ENCODE results near the gene ITGAX.

The ITGAX gene

GRCh38 chr16:31373235-31373634 is 18.3 kb downstream of the ITGAX start:
- no peak for DNase-seq (ENCODE audit: low spot score)

GRCh38 chr16:31375231-31375630 is 20.3 kb downstream of the ITGAX start:
- DNase-seq (ENCODE audit: low spot score), result no peak

- DNase-seq (ENCODE audit: low spot score), result no peak
Measured at GRCh38 chr16:31376705-31377104, 21.7 kb downstream of the ITGAX start.

GRCh38 chr16:31377210-31377903 is 22.4 kb downstream of the ITGAX start:
- DNase-seq (ENCODE audit: low spot score), result no peak

GRCh38 chr16:31380201-31380600 is 25.2 kb downstream of the ITGAX start:
- DNase-seq (ENCODE audit: low spot score), result no peak

- DNase-seq (ENCODE audit: low spot score), result peak; percentile 71
Measured at GRCh38 chr16:31382485-31383161, 27.6 kb downstream of the ITGAX start.

GRCh38 chr16:31385680-31386079 is 30.7 kb downstream of the ITGAX start:
- no peak for DNase-seq (ENCODE audit: low spot score)

- DNase-seq (ENCODE audit: low spot score), result peak; percentile 94
Measured at GRCh38 chr16:31386157-31386984, 31.4 kb downstream of the ITGAX start.

- no peak for DNase-seq (ENCODE audit: low spot score)
Measured at GRCh38 chr16:31388535-31388934, 33.6 kb downstream of the ITGAX start.

GRCh38 chr16:31390504-31391041 is 35.6 kb downstream of the ITGAX start:
- DNase-seq (ENCODE audit: low spot score), result no peak

GRCh38 chr16:31393056-31393455 is 38.1 kb downstream of the ITGAX start, which contains the start of gene ITGAD:
ITGAD (plus strand) TSS chr16:31393335; CDS start chr16:31393361, 26 bp downstream.
- no peak for DNase-seq (ENCODE audit: low spot score)

GRCh38 chr16:31395647-31396046 is 40.7 kb downstream of the ITGAX start:
- DNase-seq (ENCODE audit: low spot score), result no peak

GRCh38 chr16:31397096-31397660 is 42.2 kb downstream of the ITGAX start:
- DNase-seq (ENCODE audit: low spot score), result no peak

GRCh38 chr16:31397701-31398100 is 42.7 kb downstream of the ITGAX start:
- DNase-seq (ENCODE audit: low spot score), result no peak

- no peak for DNase-seq (ENCODE audit: low spot score)
Measured at GRCh38 chr16:31400191-31400590, 45.2 kb downstream of the ITGAX start.

- DNase-seq (ENCODE audit: low spot score), result no peak
Measured at GRCh38 chr16:31401436-31401835, 46.5 kb downstream of the ITGAX start.

GRCh38 chr16:31402687-31403086 is 47.7 kb downstream of the ITGAX start:
- DNase-seq (ENCODE audit: low spot score), result no peak

- no peak for DNase-seq (ENCODE audit: low spot score)
Measured at GRCh38 chr16:31403590-31404352, 48.8 kb downstream of the ITGAX start.

GRCh38 chr16:31404353-31405064 is 49.5 kb downstream of the ITGAX start:
- DNase-seq (ENCODE audit: low spot score), result no peak

- no peak for DNase-seq (ENCODE audit: low spot score)
Measured at GRCh38 chr16:31407406-31407805, 52.4 kb downstream of the ITGAX start.

- DNase-seq (ENCODE audit: low spot score), result no peak
Measured at GRCh38 chr16:31409433-31409832, 54.5 kb downstream of the ITGAX start.
